GM18520 (cell line): Measurements from ENCODE around the gene HASPIN.
"Not testable (repeated sequence)": the region's sequence is repeated elsewhere in the genome, so short reads cannot be mapped to it uniquely, and the experiment has no call there.

Experiments
- ATAC-seq: cut with Tn5 transposase; IDR thresholded peaks from one replicate; pipeline ENCODE4 v1.9.1; 2021; ENCODE audit not compliant: unreplicated experiment

Gene HASPIN

DNA sequence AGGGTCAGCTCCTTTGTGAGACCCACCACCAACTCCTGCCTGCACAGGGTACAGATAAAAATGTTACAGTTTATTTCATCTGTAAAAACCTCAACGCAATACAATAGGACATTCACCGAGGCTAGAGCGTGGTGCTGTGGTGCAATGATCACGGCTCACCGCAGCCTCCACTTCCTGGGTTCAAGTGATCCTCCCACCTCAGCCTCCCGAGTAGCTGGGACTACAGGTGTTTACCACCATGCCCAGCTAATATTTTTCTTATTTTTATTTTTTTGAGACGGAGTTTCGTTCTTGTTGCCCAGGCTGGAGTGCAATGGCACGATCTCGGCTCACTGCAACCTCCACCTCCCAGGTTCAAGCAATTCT is 11.2 kb downstream of the HASPIN start:
- ATAC-seq = not testable (repeated sequence)

DNA sequence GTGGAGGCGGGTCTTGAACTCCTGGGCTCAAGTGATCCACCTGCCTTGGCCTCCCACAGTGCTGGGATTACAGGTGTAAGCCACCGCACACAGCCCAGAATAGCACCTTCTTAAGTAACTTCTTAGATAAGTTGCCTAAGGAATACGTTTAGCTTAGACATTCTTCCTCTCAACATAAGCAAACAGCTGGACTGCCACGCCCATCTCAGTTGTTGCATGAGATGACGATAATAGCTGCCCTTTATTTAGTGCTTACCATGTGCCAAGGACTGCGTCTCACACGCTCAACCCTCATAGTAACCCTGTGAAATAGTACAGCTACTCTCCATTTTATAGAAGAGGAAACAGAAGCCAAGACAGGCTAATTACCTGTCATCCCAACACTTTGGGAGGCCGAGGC is 11.8 kb downstream of the HASPIN start:
- ATAC-seq = no peak

DNA sequence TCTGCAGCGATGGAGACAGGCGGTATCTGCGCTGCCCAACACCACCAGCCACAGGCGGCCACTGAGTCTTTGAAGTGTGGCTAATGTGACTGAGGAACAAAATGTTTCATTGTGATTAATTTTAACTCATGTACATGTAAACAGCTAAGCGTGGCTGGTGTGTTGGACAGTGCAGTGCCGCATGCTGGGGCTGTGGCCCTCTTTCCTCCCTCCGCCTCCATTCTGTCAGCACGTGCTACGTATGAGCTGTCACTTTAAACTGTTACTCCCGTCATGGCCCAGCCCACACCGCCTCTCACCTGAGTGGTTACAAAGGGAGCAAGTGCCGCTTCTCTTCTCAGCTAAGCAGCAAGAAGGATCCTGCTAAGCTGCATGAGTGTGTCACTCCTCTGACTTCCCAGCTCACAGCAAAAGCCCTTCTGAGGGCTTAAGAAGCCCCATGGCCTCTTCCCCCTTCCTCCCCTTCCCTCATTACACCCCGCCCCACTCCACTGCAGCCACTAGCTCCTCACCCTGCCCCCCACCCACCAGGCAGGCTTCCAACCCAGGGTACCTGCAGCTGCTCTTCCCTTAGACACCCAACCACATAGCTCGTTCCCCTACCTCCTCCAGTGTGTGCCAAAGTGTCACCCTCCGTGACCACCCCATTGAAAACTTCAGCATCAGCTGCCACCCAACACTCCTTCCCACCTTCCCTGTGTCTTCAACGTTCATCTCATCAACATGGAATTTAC is 15.0 kb downstream of the HASPIN start:
- no peak for ATAC-seq

DNA sequence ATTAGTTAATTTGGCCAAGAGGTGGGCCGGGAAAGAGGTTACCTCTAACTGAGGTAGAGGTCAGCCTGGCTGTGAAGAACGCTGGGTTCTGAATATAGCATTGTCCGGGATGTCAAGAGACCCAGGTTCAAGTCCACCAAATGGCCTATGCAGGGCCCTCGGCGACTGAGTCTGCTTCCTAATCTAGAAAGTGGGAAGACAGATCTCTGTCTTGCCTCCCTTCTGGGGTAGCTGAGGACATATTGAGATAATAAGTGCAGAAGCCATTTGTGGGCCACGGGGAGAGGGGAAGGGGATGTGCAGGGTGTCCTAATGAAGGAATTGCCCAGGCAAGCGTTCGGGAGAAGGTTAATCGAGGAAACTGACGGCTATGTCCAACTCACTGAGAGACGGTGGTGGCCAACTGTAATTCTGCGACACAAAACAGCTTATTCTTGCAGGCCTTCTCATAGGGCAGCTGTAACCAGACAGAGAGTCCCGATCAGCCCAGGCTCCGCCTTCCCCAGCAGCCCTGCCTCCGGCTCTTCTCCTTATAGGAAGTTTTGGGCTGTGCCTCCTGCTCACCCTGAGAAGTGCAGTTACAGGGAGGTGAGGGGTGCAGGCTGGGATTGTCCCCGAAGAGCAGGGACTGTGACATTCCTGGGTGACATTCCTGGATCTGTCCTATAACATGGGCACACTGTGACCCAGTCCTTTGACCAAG is 15.9 kb downstream of the HASPIN start:
- ATAC-seq = no peak

DNA sequence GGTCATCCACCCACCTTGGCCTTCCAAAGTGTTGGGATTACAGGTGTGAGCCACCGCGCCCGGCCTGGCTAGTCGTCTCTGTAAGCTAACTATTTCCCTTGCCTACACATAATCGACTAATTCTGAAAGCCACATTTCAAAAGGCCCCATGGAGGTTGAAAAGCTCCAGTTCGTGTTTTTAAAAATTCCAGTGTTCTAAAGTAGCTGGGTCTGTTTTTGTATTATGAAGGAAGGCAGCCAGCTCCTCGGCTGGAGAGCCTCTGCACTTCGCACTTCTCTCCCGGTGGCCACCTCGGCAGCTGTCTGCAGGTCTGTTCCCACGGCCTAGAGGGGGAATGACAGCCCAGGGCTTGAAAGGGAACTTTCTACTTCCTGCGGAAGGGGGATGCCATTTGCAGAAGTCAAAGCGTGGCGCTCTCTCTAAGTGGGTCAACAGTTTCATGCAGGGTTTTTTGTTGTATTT is 16.9 kb downstream of the HASPIN start:
- ATAC-seq = no peak

DNA sequence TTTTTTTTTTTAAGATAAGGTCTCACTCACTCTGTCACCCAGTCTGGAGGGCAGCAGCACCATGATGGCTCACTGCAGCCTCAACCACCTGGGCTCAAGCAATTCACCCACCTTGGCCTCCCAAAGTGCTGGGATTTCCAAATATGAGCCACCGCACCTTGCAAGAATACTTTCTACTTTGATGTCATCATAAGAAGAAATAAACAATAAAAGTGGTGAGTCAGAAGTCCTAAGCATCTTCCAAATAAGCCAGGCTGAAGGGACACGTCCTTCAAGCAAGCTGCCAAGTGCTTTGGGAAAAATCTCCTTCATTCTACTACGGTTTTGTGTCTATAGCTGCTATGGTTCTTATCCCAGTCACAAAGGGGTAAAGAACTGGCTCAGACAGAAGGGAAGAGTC is 20.3 kb downstream of the HASPIN start:
- no peak for ATAC-seq

DNA sequence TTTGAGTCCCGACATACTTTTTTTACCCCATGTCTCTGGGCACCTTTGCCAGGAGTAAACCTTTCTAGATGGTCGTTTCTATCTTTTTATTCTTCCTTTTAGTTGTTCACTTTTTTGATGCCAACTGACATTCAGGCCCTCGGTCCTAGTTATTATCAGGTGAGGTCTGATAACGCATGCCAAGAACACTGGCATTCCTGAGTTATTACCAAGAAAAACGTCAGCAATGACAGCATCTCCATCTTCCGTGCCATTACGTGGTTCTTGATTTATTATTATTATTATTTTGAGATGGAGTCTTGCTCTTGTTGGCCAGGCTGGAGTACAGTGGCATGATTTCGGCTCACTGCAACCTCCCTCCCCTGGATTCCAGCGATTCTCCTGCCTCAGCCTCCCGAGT is 21.4 kb downstream of the HASPIN start:
- ATAC-seq = no peak

DNA sequence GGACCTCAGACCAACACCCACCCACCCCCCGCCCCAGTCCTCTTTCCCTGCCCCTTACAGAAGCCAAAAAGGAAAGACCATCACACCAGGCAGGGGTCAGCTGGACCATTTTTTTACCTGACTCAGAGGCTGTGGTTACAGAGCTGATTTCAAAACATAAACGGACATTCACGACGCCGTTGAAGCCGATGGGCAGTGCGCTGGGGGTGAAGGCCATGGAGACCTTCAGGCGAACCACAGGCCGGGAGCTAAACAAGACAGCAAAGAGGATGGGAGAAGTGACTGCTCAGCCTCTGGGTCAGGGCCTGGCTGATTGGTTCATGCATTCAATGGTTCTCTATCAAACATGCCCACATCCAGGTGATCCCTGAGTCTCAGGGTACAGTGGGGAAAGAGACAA is 24.1 kb downstream of the HASPIN start:
- no peak for ATAC-seq

DNA sequence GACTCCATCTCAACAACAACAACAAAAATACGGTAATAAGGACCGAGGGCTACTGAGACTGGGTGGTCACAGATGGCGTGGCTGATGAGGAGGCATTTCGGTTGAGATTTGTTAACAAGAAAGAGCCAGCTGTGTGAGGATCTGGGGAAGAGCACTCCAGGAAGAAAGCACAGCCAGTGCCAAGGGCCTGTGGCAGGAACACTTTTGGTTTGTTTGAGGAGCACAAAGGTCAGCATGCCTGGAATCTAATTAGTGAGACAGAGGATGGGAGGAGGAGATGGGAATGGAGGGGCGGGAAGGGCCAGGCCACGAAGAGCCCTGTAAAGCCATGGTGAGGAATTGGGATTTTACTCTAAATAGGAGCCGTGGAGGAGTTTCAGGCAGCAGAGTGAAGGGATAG is 24.9 kb downstream of the HASPIN start:
- ATAC-seq = no peak

DNA sequence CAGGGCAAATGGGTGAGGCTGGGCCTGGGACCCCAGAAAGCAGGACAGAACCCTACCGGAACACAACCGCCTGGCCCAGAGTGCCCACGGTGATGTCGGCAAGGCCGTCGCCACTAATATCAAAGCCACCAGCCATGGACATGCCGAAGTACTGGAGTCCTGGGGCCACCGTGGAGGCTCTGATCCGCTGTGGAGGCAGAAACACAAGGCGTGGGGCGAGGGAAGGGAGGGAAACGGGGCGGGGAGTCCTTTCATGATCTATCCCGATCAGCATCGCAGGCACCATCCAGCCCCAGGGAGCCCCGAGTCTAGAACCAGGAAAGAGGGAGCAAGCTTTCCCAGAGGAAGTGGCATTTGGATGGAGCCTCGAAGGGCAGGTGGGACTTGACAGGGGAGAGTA is 26.6 kb downstream of the HASPIN start:
- ATAC-seq = no peak

DNA sequence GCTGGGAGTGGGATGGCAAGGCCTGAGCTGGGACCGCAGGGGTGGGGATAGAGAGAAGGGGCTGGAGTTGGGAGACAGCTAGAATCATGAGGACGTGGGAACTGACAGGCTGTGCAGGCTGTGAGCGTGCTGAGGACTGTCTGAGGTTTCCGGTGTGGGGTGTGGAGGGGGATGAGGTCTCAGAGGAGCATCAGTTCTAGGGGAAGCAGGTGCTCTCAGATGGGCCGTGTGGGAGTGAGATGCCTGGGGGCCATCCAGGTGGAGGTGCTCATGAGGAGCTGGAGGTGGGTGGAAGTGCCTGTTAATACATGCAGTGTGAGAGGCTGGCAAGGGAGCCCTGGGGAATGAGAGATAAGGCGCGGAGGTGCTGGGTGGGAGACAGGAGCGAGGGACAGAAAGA is 27.2 kb downstream of the HASPIN start:
- no peak for ATAC-seq

DNA sequence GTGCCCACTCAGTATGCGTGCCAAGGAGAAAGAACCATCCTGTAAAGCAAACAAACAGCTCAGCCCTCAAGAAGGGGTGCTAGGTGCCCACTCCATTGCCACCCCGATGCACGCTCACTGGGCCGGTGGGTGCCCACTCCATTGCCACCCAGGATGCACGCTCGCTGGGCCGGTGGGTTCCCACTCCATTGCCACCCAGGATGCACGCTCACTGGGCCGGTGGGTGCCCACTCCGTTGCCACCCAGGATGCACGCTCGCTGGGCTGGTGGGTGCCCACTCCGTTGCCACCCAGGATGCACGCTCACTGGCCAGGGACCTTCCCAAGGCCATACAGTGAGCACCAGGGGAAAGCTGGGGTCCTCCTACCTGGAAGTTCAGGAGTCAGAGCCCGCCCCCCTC is 28.1 kb downstream of the HASPIN start:
- no peak for ATAC-seq

DNA sequence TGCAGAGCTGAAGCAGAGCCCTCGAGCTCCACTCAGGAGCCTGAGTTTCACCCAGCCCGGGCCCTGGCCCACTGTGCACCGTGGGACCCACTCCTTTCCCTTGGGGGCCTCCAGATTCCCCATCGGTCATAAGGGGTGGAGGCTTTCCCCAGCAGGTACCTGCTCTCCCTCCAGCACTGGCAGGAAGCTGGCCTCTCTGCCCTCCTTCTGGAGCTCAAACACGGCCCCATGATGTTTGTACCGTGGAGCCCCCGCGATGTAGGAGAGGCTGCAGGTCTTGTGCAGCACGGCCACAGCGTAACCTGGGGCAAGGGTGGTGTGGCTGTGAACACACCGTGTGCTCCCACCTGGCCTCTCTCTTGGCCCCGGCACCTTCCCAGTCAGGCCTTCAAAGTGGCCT is 29.9 kb downstream of the HASPIN start:
- ATAC-seq = no peak

DNA sequence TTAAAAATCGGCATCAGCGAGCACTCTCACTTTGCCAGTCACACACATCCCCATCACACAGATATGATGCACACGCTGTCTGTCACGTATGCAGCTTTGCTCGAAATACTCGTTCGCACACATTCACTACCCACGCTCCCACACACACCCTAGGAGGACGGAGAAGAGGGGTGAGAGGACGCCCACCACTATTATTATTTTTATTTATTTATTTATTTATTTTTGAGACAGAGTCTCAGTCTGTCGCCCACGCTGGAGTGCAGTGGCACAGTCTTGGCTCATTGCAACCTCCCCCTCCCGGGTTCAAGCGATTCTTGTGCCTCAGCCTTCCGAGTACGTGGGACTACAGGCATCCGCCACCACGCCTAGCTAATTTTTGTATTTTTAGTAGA is 30.4 kb downstream of the HASPIN start:
- no peak for ATAC-seq

DNA sequence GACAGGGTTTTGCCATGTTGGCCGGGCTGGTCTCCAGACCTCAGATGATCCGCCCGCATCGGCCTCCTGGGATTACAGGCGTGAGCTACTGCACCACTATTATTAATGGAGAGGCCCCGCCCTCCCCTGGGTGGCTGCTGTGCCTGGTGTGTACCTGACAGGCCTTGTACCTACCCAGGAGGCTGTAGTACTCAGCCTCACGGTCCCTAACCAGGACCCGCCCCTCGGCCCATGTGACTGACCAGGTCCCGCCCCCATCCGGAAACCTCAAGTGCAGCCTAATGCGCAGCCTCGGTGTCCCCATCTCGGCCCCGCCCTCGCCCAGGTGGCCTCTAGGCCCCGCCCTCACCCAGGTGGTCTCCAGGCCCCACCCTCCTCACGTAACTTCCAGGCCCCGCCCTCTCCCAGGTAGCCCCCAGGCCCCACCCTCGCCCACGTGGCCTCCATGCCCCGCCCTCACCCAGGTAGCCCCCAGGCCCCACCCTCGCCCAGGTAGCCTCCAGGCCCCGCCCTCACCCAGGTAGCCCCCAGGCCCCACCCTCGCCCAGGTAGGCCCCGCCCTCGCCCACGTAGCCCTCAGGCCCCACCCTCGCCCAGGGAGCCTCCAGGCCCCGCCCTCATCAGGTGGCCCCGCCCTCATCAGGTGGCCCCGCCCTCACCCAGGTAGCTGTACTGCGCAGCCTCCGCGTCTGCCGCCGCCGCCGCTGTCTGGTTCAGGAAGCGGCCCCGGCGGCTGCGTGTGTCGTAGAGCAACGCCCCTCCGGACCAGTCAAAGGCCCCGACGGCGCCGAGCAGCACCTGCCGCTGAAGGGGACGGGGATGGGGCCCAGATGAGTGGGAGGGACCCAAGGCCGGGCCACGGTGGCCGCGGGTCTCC is 31.0 kb downstream of the HASPIN start:
- ATAC-seq = no peak

DNA sequence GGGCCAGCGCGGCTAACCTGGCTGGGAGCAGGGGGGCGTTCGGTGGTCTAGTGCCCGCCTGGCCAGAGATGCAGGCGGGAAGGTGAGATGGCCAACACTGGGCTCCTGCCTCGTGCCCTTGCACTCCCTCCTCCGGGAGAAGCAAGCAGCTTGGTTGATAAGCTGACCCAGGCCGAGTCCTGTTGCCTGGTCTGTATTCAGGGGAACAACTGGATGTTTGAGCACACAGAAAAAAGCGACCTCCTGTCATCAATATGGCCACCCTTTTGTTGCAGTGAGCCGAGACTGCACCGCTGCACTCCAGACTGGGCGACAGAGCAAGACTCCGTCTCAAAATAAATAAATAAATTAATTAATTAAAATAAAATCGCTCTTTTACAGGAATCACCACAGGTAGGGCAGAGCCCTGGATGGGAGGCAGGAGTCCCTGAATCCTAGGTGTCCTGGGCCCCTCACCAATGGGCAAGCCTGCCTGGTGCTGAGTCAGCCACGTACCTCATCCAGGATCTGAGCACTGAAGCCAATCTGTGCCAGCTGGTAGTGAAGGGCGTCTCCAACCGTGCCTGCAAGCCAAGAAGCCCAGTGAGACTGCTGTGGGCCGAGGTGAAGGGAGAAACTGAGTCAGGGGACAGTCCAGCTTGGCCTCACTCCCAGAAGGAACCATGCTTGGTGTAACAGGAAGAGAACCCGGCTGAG is 31.8 kb downstream of the HASPIN start:
- ATAC-seq = no peak

DNA sequence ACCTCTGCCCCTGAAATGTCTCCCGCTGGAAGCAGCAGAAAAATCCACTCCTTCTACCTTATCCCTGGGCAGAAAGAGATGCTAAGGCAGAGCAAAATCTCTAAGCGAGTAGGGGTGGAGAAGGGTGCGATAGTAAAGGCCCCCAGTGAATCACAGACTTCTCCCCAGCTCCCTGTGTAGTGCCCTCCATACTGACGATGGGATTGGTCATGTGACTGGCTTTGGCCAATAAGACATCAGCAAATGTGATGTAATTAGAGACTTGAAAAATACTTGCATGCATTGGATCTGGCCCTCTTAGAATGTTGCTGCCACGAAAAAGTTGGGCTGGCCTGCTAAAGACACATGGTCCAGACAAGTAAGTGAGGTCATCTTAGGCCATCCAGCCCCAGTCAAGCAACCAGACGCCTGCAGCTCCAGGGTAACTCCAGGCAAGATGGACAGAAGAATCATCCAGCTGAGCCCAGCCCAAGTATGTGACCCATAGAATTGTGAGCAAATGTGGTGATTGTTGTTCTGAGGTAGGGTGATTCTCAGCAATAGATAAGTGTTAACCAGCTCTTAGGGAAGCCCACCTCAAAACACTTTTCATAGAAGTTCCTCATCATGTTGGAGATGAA is 36.0 kb downstream of the HASPIN start:
- ATAC-seq = no peak

DNA sequence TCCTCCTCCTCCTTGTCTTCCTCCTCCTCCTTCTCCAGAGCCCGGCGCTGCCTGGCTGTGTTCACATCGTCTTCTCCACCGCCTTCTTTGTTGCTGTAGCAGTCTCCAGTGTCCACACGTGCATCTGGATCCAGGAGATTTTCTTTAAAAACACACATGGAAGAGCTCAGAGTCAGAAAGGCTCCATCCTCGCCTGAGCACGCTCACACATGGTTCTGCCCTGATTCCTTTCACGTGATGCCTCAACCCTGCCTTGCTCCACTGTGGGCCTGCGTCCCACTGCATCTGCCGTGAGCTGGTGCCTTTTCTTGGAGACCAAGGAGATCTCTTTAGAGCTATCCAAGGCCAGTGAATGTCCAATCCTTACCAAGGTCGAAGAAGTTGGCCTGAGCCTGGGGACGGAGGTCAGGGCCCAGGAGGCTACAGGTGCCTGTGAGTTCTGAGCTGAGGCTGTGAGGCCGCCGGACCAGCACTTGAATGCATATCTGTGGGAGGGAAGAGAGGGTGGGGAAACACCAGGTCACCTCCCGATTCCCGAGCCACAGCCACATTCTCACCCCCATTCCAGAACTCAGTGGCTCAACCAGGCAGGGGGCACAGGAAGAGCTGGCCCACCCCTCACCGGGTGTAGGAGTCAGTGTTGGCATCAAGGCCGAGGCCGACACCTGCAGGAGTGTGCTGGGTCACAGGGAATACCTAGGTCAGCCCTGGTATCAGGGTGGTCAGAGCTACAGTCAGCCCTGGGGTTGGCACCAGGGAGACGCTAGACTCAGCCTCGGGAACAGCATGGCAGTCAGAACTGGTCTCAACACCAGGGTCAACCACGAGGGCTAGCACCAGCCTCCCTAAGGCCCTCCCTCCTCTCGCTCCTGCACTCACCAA is 37.6 kb downstream of the HASPIN start:
- no peak for ATAC-seq

DNA sequence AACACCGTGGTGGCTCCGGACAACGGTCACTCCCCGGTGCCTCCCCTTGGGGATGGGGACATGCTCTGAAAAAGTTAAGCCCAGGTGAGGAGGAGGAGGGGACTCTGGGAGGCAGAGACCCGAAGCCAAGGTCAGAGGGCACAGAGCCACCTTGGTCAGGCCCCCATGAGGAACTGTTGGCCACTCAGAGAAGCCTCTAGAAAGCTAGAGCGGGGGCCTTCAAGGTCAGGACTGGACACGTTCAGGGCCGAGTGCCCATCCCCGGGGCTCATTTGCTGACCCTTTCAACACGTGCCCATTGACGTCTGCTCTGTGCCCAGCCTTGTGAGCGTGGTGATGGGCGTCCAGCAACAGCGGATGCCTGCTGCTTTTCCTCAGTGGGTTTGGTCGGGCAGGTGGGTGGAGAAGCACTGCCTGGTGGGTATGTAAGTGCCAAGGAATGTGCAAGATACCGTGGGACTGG is 38.2 kb downstream of the HASPIN start:
- ATAC-seq = no peak
